WTC11 (cell line): ENCODE data around the gene PEX7. TPM values are rescaled to one million over a fixed set of nuclear protein-coding genes. Genes with fewer than 3 reads are reported as not detected.

Experiments used
- ATAC-seq: fragments of 200-7000 bp; cut with Tn5 transposase; 2 replicates; pipeline ENCODE4 v1.10.0; 2021; ENCODE audit warnings: mild to moderate bottlenecking, moderate library complexity
- CTCF ChIA-PET: fragments of 300-600 bp; sonication (Branson Sonifier 250); formaldehyde crosslinking; loops from one replicate; lab custom pipeline; 2021; ENCODE audit warnings: antibody characterized with exemption; lab: Charles Lee
- POLR2A ChIA-PET: fragments of 350-600 bp; sonication (Branson Sonifier 250); formaldehyde crosslinking; loops from one replicate; lab custom pipeline; 2021; ENCODE audit warnings: antibody characterized with exemption; lab: Charles Lee
- DNase-seq: peaks from one replicate; pipeline ENCODE4 v3.0.0; 2021; ENCODE audit warnings: low spot score
- H3K27ac Mint-ChIP-seq: 2 replicates; pipeline ENCODE4 v1.8.0; 2021; ENCODE audit warnings: mixed read lengths
- H3K27me3 Mint-ChIP-seq: 2 replicates; pipeline ENCODE4 v1.8.0; 2021; ENCODE audit warnings: low read depth, mild to moderate bottlenecking, moderate library complexity, mixed read lengths
- H3K36me3 Mint-ChIP-seq: 2 replicates; pipeline ENCODE4 v1.8.0; 2021; ENCODE audit warnings: mixed read lengths
- H3K4me1 Mint-ChIP-seq: 2 replicates; pipeline ENCODE4 v1.8.0; 2022; ENCODE audit warnings: mixed read lengths
- H3K4me3 Mint-ChIP-seq: 2 replicates; pipeline ENCODE4 v1.8.0; 2021; ENCODE audit warnings: mild to moderate bottlenecking, moderate library complexity, mixed read lengths
- H3K9me3 Mint-ChIP-seq: 2 replicates; pipeline ENCODE4 v1.8.0; 2021; ENCODE audit warnings: mixed read lengths
- ATF1 ChIP-seq: sonication (generic); formaldehyde crosslinking; IDR thresholded peaks from 2 replicates; pipeline ENCODE4 v1.8.1; 2023; ENCODE audit warnings: mild to moderate bottlenecking, moderate library complexity, missing genetic modification reagents
- ATF2 ChIP-seq: sonication (generic); formaldehyde crosslinking; IDR thresholded peaks from 2 replicates; pipeline ENCODE4 v1.8.1; 2022; ENCODE audit warnings: low read depth, missing genetic modification reagents, borderline replicate concordance
- E2F4 ChIP-seq: sonication (generic); formaldehyde crosslinking; IDR thresholded peaks from 2 replicates; pipeline ENCODE4 v1.8.1; 2022; ENCODE audit warnings: low read depth, mild to moderate bottlenecking, moderate library complexity, missing genetic modification reagents, borderline replicate concordance
- ERG ChIP-seq: fragments of 250-450 bp; sonication (Bioruptor Pico); IDR thresholded peaks from 2 replicates; pipeline ENCODE4 v1.8.0; 2021; ENCODE audit warnings: mild to moderate bottlenecking
- HMGXB4 ChIP-seq: sonication (generic); formaldehyde crosslinking; IDR thresholded peaks from 2 replicates; pipeline ENCODE4 v1.8.1; 2023; ENCODE audit warnings: mild to moderate bottlenecking, moderate library complexity, missing genetic modification reagents
- IRF1 ChIP-seq: sonication (generic); formaldehyde crosslinking; IDR thresholded peaks from 2 replicates; pipeline ENCODE4 v1.8.0; 2023; ENCODE audit warnings: missing genetic modification reagents
- MAX ChIP-seq: sonication (generic); formaldehyde crosslinking; IDR thresholded peaks from 2 replicates; pipeline ENCODE4 v1.8.0; 2022; ENCODE audit warnings: mild to moderate bottlenecking, missing genetic modification reagents
- TEAD1 ChIP-seq: sonication (generic); formaldehyde crosslinking; IDR thresholded peaks from 2 replicates; pipeline ENCODE4 v1.8.0; 2022; ENCODE audit warnings: mild to moderate bottlenecking, missing genetic modification reagents
- ZNF219 ChIP-seq: sonication (generic); formaldehyde crosslinking; IDR thresholded peaks from 2 replicates; pipeline ENCODE4 v1.8.0; 2023; ENCODE audit warnings: missing genetic modification reagents, mild to moderate bottlenecking, borderline replicate concordance
- ZNF396 ChIP-seq: fragments of 250-450 bp; sonication (Bioruptor Pico); IDR thresholded peaks from 2 replicates; pipeline ENCODE4 v1.8.0; 2021; ENCODE audit warnings: mild to moderate bottlenecking, moderate library complexity, borderline replicate concordance
- ZNF423 ChIP-seq: fragments of 250-450 bp; sonication (Bioruptor Pico); IDR thresholded peaks from 2 replicates; pipeline ENCODE4 v2.1.2; 2022; ENCODE audit warnings: mild to moderate bottlenecking, moderate library complexity
- ZNF425 ChIP-seq: fragments of 250-450 bp; sonication (Bioruptor Pico); conservative IDR thresholded peaks from 2 replicates; pipeline ENCODE4 v1.9.0; 2021; ENCODE audit warnings: mild to moderate bottlenecking
- total RNA-seq: library from RNA; stranded (reverse); gene quantifications from 3 replicates; pipeline ENCODE4 v1.2.3, GENCODE V29; 2021

PEX7 gene
- total RNA-seq, 1 experiment from 2014 or later, result 9.8 TPM

- no peak for TF ChIP-seq E2F4 (CRISPR knock-in tag)
- TF ChIP-seq IRF1 (CRISPR knock-in tag), result no peak
- TF ChIP-seq, all 79 proteins: peak for 0
These were observed 110.2 kb downstream of the PEX7 start (continued) for GRCh38 chr6:136932599-136932998.

- H3K9me3 Mint-ChIP-seq, result peaks cover 28% of the 10 kb centered on the region
- no peak overlapping the region for H3K4me3 Mint-ChIP-seq
- POLR2A ChIA-PET, result no interaction called here
- CTCF ChIA-PET, result no interaction called here
- DNase-seq, result no peak
- H3K36me3 Mint-ChIP-seq, result peaks cover 22% of the 10 kb centered on the region
- TF ChIP-seq ZNF425 (CRISPR knock-in tag), result no peak
- TF ChIP-seq MAX (CRISPR knock-in tag), result no peak
- TF ChIP-seq ZNF396 (CRISPR knock-in tag), result no peak
- H3K4me1 Mint-ChIP-seq, result peaks cover 19% of the 10 kb centered on the region
- no peak for ATAC-seq
- H3K27me3 Mint-ChIP-seq, result peaks cover 5% of the 10 kb centered on the region
- no peak overlapping the region for H3K27ac Mint-ChIP-seq
These were observed 122.7 kb downstream of the PEX7 start for GRCh38 chr6:136945072-136945471.

- POLR2A ChIA-PET, result no interaction called here
- H3K4me1 Mint-ChIP-seq, result peaks cover 19% of the 10 kb centered on the region
- H3K27ac Mint-ChIP-seq, result no peak overlapping the region
- CTCF ChIA-PET, result no interaction called here
- no peak for TF ChIP-seq ZNF423 (CRISPR knock-in tag)
- no peak for TF ChIP-seq HMGXB4 (CRISPR knock-in tag)
- no peak for TF ChIP-seq ATF2 (CRISPR knock-in tag)
- TF ChIP-seq ZNF219 (CRISPR knock-in tag), result no peak
- TF ChIP-seq TEAD1 (CRISPR knock-in tag), result no peak
- TF ChIP-seq ERG (CRISPR knock-in tag), result no peak
- no peak for TF ChIP-seq ZNF425 (CRISPR knock-in tag)
- no peak for TF ChIP-seq ATF1 (CRISPR knock-in tag)
- no peak overlapping the region for H3K4me3 Mint-ChIP-seq
- H3K9me3 Mint-ChIP-seq, result peaks cover 29% of the 10 kb centered on the region
- peaks cover 5% of the 10 kb centered on the region for H3K27me3 Mint-ChIP-seq
- H3K36me3 Mint-ChIP-seq, result peaks cover 25% of the 10 kb centered on the region
- no peak for ATAC-seq
- DNase-seq, result no peak
These were observed 123.3 kb downstream of the PEX7 start for GRCh38 chr6:136945711-136946121.
